Measurements from ENCODE around the gene DNAJA3. TPM values are rescaled to one million over a fixed set of nuclear protein-coding genes. Genes with fewer than 3 reads are reported as not detected.

Gene DNAJA3
- total RNA-seq, 1 donor from 2014 or later: 36.4 TPM

DNA sequence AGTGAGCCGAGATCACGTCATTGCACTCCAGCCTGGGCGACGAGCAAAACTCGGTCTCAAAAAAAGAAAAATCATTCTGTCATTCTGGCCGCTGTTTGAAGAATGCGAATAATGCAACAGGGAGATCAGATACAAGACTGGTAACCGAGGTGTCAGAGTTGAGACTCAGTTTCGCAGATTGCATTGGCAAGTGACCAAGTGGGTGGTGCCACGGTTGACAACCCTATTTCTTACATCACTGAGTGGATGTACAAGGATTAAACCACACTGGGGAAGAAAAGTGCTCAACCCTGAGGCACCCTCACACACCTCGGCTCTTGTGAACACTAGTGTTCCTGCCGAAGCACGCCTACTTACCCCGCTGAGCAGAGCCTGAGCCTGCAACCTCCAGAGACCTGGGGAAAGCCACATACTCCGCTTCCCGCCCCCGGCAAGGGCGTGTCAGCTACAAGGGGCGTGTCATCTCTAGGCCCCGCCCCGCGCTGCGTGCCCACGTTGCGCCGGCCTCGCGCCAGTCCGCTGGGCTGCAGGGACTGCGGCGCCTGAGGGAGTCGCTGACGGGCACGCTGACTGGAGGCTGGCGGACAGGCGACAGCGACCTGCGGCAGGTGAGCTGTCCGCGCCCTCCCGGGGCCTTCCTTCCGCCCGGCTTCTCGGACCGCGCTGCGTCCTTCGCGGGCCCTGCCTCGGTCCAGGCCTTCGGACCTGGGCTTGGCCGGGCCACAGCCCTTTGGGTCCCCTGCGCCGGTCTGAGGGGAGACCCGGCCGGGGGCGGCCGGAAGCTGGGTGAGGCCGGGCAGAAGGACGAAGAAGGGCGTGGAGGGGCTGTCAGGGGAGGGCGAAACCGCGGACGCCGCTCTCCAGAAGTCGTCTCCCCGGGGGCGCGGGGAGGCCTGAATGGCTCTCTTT lies 50.5 kb downstream of the DNAJA3 start, which contains the start of gene HMOX2:
TSS of gene HMOX2 (plus strand) at position 519 of the 909 bp plus-strand sequence. CDS start 29,127 bp downstream, outside the sequence.
- Mint-ChIP-seq H3K27ac (ENCODE audit: unreplicated experiment) (peak within 1 kb of the TSS; percentile 72), H3K4me3 (ENCODE audit: unreplicated experiment) (peak within 1 kb of the TSS; percentile 89), H3K27me3 (ENCODE audit: low read depth, unreplicated experiment) (no peaks in the 10 kb centered on the region), H3K9me3 (ENCODE audit: unreplicated experiment) (peaks cover 3% of the 10 kb centered on the region), H3K36me3 (ENCODE audit: low read depth, unreplicated experiment) (peaks cover 2% of the 10 kb centered on the region), H3K4me1 (ENCODE audit: low read depth, unreplicated experiment) (peaks cover 16% of the 10 kb centered on the region)
- Histone ChIP-seq H3K4me2 (ENCODE audit: low read length) (peak within 1 kb of the TSS; percentile 96), H3K4me3 (ENCODE audit: insufficient read depth, low read depth, low read length) (peak within 1 kb of the TSS; percentile 78), H3K27ac (ENCODE audit: low read depth, low read length) (peak within 1 kb of the TSS; percentile 25), H4K20me1 (ENCODE audit: insufficient read depth, low read length) (peaks cover 23% of the 10 kb centered on the region), H3K36me3 (ENCODE audit: insufficient read depth, low read length) (no peaks in the 10 kb centered on the region), H3K4me1 (ENCODE audit: insufficient read depth, low read length) (peaks cover 22% of the 10 kb centered on the region), H3K79me2 (ENCODE audit: insufficient read depth, low read length) (peaks cover 56% of the 10 kb centered on the region), H3K9me3 (ENCODE audit: insufficient read depth, low read depth, low read length) (no peaks in the 10 kb centered on the region), H3K27me3 (ENCODE audit: insufficient read depth, low read length) (no peaks in the 10 kb centered on the region), H2AFZ (ENCODE audit: low read depth, low read length) (peak within 1 kb of the TSS; percentile 86), H3K9ac (ENCODE audit: low read length) (peak within 1 kb of the TSS; percentile 84)
- FAIRE-seq: no peak
- DNase-seq (ENCODE audit: low read depth): peak; percentile 71
- no peak for TF ChIP-seq EZH2 (IDR thresholded peaks at IDR 0.05; ENCODE audit: insufficient read depth, low read length)
- TF ChIP-seq, protein P1, sequence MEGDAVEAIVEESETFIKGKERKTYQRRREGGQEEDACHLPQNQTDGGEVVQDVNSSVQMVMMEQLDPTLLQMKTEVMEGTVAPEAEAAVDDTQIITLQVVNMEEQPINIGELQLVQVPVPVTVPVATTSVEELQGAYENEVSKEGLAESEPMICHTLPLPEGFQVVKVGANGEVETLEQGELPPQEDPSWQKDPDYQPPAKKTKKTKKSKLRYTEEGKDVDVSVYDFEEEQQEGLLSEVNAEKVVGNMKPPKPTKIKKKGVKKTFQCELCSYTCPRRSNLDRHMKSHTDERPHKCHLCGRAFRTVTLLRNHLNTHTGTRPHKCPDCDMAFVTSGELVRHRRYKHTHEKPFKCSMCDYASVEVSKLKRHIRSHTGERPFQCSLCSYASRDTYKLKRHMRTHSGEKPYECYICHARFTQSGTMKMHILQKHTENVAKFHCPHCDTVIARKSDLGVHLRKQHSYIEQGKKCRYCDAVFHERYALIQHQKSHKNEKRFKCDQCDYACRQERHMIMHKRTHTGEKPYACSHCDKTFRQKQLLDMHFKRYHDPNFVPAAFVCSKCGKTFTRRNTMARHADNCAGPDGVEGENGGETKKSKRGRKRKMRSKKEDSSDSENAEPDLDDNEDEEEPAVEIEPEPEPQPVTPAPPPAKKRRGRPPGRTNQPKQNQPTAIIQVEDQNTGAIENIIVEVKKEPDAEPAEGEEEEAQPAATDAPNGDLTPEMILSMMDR (IDR thresholded peaks at IDR 0.05; ENCODE audit: insufficient read depth, low read depth, low read length): no peak

DNA sequence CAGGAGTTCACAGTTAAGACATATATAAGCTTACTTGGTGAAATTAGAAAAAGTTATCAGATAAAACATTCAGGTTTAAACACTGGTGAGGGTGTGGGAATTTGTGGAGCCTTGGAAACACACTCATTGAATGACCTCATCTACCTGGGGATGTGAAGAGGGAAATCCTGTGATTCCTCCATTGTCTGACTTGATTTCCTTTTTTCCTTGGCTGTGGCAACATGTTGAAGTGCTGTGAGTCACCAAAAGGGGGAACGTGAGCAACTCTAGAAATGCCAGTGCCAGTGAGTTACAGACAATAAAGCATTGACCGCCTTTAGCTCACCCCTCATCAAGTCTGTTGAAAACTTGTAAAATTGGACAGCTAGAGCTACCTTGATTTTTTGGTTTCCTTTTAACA lies 52.3 kb downstream of the DNAJA3 start:
- Histone ChIP-seq H3K4me1 (ENCODE audit: insufficient read depth, low read length) (peaks cover 22% of the 10 kb centered on the region), H3K27me3 (ENCODE audit: insufficient read depth, low read length) (no peaks in the 10 kb centered on the region), H2AFZ (ENCODE audit: low read depth, low read length) (no peak overlapping the region), H3K4me2 (ENCODE audit: low read length) (peak overlapping the region; percentile 96), H3K27ac (ENCODE audit: low read depth, low read length) (no peak overlapping the region), H3K9ac (ENCODE audit: low read length) (no peak overlapping the region), H3K9me3 (ENCODE audit: insufficient read depth, low read depth, low read length) (no peaks in the 10 kb centered on the region), H3K4me3 (ENCODE audit: insufficient read depth, low read depth, low read length) (peak overlapping the region; percentile 3), H4K20me1 (ENCODE audit: insufficient read depth, low read length) (peaks cover 39% of the 10 kb centered on the region), H3K36me3 (ENCODE audit: insufficient read depth, low read length) (no peaks in the 10 kb centered on the region), H3K79me2 (ENCODE audit: insufficient read depth, low read length) (peaks cover 75% of the 10 kb centered on the region)
- no peak for FAIRE-seq
- Mint-ChIP-seq H3K27ac (ENCODE audit: unreplicated experiment) (peak overlapping the region; percentile 1), H3K27me3 (ENCODE audit: low read depth, unreplicated experiment) (no peaks in the 10 kb centered on the region), H3K36me3 (ENCODE audit: low read depth, unreplicated experiment) (peaks cover 2% of the 10 kb centered on the region), H3K4me3 (ENCODE audit: unreplicated experiment) (peak overlapping the region; percentile 89), H3K9me3 (ENCODE audit: unreplicated experiment) (peaks cover 3% of the 10 kb centered on the region), H3K4me1 (ENCODE audit: low read depth, unreplicated experiment) (peaks cover 16% of the 10 kb centered on the region)
- no peak for TF ChIP-seq EZH2 (IDR thresholded peaks at IDR 0.05; ENCODE audit: insufficient read depth, low read length)
- TF ChIP-seq, protein P1 (IDR thresholded peaks at IDR 0.05; ENCODE audit: insufficient read depth, low read depth, low read length): peak; percentile 7
- peak; percentile 62 for DNase-seq (ENCODE audit: low read depth)
